HepG2 (cell line): ENCODE data around the gene DNAAF8. TPM values are rescaled to one million over a fixed set of nuclear protein-coding genes. Genes with fewer than 3 reads are reported as not detected.

Source experiments
- AGO2 ChIP-seq: fragments of 200-400 bp; formaldehyde crosslinking; optimal IDR thresholded peaks from 2 replicates; pipeline ENCODE3; 2017; ENCODE audit warnings: mild to moderate bottlenecking, low read depth, low read length, moderate library complexity
- ATF7-NPFF ChIP-seq: sonication (generic); formaldehyde crosslinking; IDR thresholded peaks from 2 replicates; pipeline ENCODE4 v1.8.1; 2023; ENCODE audit warnings: mild to moderate bottlenecking, low read depth, missing genetic modification reagents, moderate library complexity
- CREB1 ChIP-seq, 2 experiments: fragments of 450-650 bp in 1 of 2; IDR thresholded peaks; 2 replicates each; pipeline ENCODE4 v1.6.1; 2016 to 2017; ENCODE audit warnings: control low read depth in 1 of 2, mild to moderate bottlenecking in 1 of 2, missing compliant biosample characterization in 1 of 2, missing genetic modification characterization in 1 of 2
- HNRNPH1 ChIP-seq: fragments of 200-400 bp; formaldehyde crosslinking; optimal IDR thresholded peaks from 2 replicates; pipeline ENCODE3; 2017; ENCODE audit warnings: mild to moderate bottlenecking, low read depth, low read length
- MTA1 ChIP-seq: sonication (generic); formaldehyde crosslinking; IDR thresholded peaks from 2 replicates; pipeline ENCODE4 v1.4.0; 2020; ENCODE audit warnings: missing genetic modification reagents, mild to moderate bottlenecking, borderline replicate concordance
- NCOA2 ChIP-seq: sonication (generic); formaldehyde crosslinking; IDR thresholded peaks from 2 replicates; pipeline ENCODE4 v1.8.0; 2022; ENCODE audit warnings: inconsistent platforms
- NCOR1 ChIP-seq: fragments of 200-600 bp; sonication (generic); IDR thresholded peaks from 2 replicates; pipeline ENCODE4 v1.7.0; 2017; ENCODE audit warnings: antibody characterized with exemption, low read length, borderline replicate concordance
- PAX8 ChIP-seq: sonication (generic); formaldehyde crosslinking; IDR thresholded peaks from 2 replicates; pipeline ENCODE4 v1.8.0; 2022; ENCODE audit warnings: mild to moderate bottlenecking, missing genetic modification reagents, borderline replicate concordance
- PAXIP1 ChIP-seq: sonication (generic); formaldehyde crosslinking; conservative IDR thresholded peaks from 2 replicates; pipeline ENCODE4 v1.4.0; 2020; ENCODE audit warnings: mild to moderate bottlenecking, missing genetic modification reagents, moderate library complexity
- RFXAP ChIP-seq: sonication (generic); formaldehyde crosslinking; IDR thresholded peaks from 2 replicates; pipeline ENCODE4 v1.4.0; 2020; ENCODE audit warnings: missing genetic modification reagents, borderline replicate concordance
- SP140L ChIP-seq: sonication (generic); formaldehyde crosslinking; IDR thresholded peaks from 2 replicates; pipeline ENCODE4 v1.4.0; 2020; ENCODE audit warnings: missing genetic modification reagents, borderline replicate concordance
- SP2 ChIP-seq: sonication (generic); formaldehyde crosslinking; IDR thresholded peaks from 2 replicates; pipeline ENCODE4 v1.5.1; 2020; ENCODE audit warnings: mild to moderate bottlenecking, missing genetic modification reagents
- ZFP36 ChIP-seq: fragments of 150-350 bp; IDR thresholded peaks from 2 replicates; pipeline ENCODE4 v1.6.1; 2018; ENCODE audit warnings: borderline replicate concordance, low read length, low read depth; ENCODE audit not compliant: partially characterized antibody
- ZFX ChIP-seq: sonication (generic); formaldehyde crosslinking; IDR thresholded peaks from 2 replicates; pipeline ENCODE4 v1.4.0; 2020; ENCODE audit warnings: mild to moderate bottlenecking, low read depth, missing genetic modification reagents, moderate library complexity
- ZHX1 ChIP-seq: sonication (generic); formaldehyde crosslinking; IDR thresholded peaks from 2 replicates; pipeline ENCODE4 v1.8.1; 2022; ENCODE audit warnings: low read depth, mild to moderate bottlenecking, missing genetic modification reagents
- ZNF3 ChIP-seq: IDR thresholded peaks from 2 replicates; pipeline ENCODE4 v1.7.0; 2017; ENCODE audit warnings: inconsistent platforms
- ZNF468 ChIP-seq: sonication (generic); formaldehyde crosslinking; IDR thresholded peaks from 2 replicates; pipeline ENCODE4 v1.8.0; 2022; ENCODE audit warnings: mild to moderate bottlenecking, moderate library complexity, missing genetic modification reagents
- ZNF546 ChIP-seq: sonication (generic); formaldehyde crosslinking; conservative IDR thresholded peaks from 2 replicates; pipeline ENCODE4 v1.8.1; 2023; ENCODE audit warnings: mild to moderate bottlenecking, missing genetic modification reagents
- ZNF614 ChIP-seq: IDR thresholded peaks from 2 replicates; pipeline ENCODE4 v1.6.1; 2018; ENCODE audit warnings: missing biosample characterization, missing genetic modification reagents, inconsistent platforms, borderline replicate concordance
- polyA plus RNA-seq, 8 experiments: library from polyadenylated mRNA; depleted of rRNA in 3 of 8; stranded (reverse) in 7 of 8; unstranded in 1 of 8; fragments of >200 nt; fragmentation: Illumina TruSeq in 4 of 8; extraction: Trizol in 4 of 8; gene quantifications; 2 replicates each; pipeline versions ENCODE4 v1.2.1 to v1.2.3, GENCODE V29; 2011 to 2016; ENCODE audit warnings: low read depth in 4 of 8, missing spikeins in 1 of 8, mixed read lengths in 1 of 8; ENCODE audit not compliant: insufficient read depth in 1 of 8
- total RNA-seq, 5 experiments: library from RNA; depleted of rRNA; stranded (reverse); fragments of >200 nt; fragmentation: Illumina TruSeq; extraction: Trizol; gene quantifications; 2 replicates each; pipeline ENCODE4 v1.2.3, GENCODE V29; 2016; ENCODE audit warnings: low read depth in 1 of 5
- TF ChIP-seq, protein P1 (sequence below): sonication (generic); formaldehyde crosslinking; IDR thresholded peaks from 2 replicates; pipeline ENCODE4 v1.4.0; 2020; ENCODE audit warnings: missing genetic modification reagents

Gene DNAAF8
- total and polyA plus RNA-seq, 2 of the 13 experiments (the other 11 are each of a cell fraction or from before 2014, with no cell fraction given), result 0.44 TPM; not detected in 1

DNA sequence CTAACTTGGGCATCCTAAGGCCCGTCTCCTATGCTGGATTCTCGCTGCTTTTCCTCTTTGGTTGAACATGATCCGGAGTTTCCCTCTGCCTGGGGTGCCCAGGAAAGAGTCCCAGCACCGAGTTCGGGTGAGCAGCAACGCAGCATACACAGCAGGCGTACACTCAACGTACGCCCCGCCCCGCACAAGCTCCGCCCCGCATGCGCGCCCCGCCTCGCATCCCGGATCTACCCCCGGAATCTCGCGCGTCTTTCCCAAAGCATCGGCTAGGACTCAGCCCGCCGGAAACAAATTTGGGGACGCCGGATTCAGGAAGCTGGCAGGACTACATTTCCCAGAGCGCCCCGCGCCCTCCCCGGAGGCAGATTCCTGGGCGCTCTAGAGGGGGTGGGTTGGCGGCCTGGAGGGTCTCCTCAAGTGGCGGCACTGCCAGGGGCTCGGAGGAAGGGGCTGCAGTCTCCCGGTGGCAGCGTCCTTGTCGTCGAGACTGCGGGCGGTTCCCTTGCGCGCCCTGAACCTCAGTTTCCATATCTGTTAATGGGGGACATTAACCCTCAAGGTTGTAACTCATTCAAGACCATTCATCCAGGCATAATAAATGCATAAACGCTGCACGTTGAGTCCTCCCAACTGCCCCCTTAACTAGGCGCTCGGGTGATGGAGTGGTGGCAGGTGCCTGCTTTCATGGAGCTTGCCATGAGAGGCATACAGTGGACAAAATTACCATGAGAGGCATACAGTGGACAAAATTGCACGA is 34.4 kb downstream of the DNAAF8 start (continued):
- TF ChIP-seq ATF7-NPFF (CRISPR knock-in tag) (no peak), CREB1 (IDR thresholded peaks at IDR 0.05) (no peak), CREB1 (CRISPR knock-in tag; IDR thresholded peaks at IDR 0.05) (peak; percentile 59), NCOR1 (no peak), ZNF546 (CRISPR knock-in tag) (no peak), ZFX (peak; percentile 66), HNRNPH1 (no peak), SP140L (CRISPR knock-in tag) (no peak), ZHX1 (CRISPR knock-in tag) (no peak), NCOA2 (CRISPR knock-in tag) (peak; percentile 44; the same call in 1 of the 2 replicates), RFXAP (0 out of 2 replicates have a peak, but pooled peaks have one; percentile 36), PAXIP1 (CRISPR knock-in tag) (peak; percentile 29; the same call in 1 of the 2 replicates), ZNF3 (0 out of 2 replicates have a peak, but pooled peaks have one; percentile 26), ZNF468 (no peak), MTA1 (CRISPR knock-in tag) (no peak), ZNF614 (CRISPR knock-in tag) (no peak), PAX8 (no peak), SP2 (CRISPR knock-in tag) (0 out of 2 replicates have a peak, but pooled peaks have one; percentile 4), AGO2 (no peak), ZFP36 (no peak)
- TF ChIP-seq, protein P1, sequence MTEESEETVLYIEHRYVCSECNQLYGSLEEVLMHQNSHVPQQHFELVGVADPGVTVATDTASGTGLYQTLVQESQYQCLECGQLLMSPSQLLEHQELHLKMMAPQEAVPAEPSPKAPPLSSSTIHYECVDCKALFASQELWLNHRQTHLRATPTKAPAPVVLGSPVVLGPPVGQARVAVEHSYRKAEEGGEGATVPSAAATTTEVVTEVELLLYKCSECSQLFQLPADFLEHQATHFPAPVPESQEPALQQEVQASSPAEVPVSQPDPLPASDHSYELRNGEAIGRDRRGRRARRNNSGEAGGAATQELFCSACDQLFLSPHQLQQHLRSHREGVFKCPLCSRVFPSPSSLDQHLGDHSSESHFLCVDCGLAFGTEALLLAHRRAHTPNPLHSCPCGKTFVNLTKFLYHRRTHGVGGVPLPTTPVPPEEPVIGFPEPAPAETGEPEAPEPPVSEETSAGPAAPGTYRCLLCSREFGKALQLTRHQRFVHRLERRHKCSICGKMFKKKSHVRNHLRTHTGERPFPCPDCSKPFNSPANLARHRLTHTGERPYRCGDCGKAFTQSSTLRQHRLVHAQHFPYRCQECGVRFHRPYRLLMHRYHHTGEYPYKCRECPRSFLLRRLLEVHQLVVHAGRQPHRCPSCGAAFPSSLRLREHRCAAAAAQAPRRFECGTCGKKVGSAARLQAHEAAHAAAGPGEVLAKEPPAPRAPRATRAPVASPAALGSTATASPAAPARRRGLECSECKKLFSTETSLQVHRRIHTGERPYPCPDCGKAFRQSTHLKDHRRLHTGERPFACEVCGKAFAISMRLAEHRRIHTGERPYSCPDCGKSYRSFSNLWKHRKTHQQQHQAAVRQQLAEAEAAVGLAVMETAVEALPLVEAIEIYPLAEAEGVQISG (CRISPR knock-in tag), result peak; percentile 87
